H9 (cell line): ENCODE measurements around the gene CX3CR1. TPM values are rescaled to one million over a fixed set of nuclear protein-coding genes. Genes with fewer than 3 reads are reported as not detected.

Experiments used
- DNase-seq: peaks from one replicate; pipeline ENCODE4 v3.0.0-alpha.2; 2017
- H2AFZ ChIP-seq: one replicate; pipeline ENCODE4 v1.6.1; 2013; ENCODE audit warnings: mild to moderate bottlenecking, low read length, control low read depth, moderate library complexity
- H2AK5ac ChIP-seq: 2 replicates; pipeline ENCODE4 v1.6.1; 2013; ENCODE audit warnings: low read length, control low read depth, mixed read lengths; ENCODE audit not compliant: insufficient read length
- H2BK120ac ChIP-seq: one replicate; pipeline ENCODE4 v1.6.1; 2013; ENCODE audit warnings: low read depth, mild to moderate bottlenecking, low read length, control low read depth, inconsistent platforms; ENCODE audit not compliant: poor library complexity, severe bottlenecking
- H2BK12ac ChIP-seq: 2 replicates; pipeline ENCODE4 v1.6.1; 2013; ENCODE audit warnings: low read length, control low read depth, mixed read lengths, low read depth; ENCODE audit not compliant: insufficient read length
- H2BK15ac ChIP-seq: 2 replicates; pipeline ENCODE4 v1.6.1; 2013; ENCODE audit warnings: low read depth, low read length, control low read depth
- H2BK20ac ChIP-seq: one replicate; pipeline ENCODE4 v1.6.1; 2013; ENCODE audit warnings: low read depth, mild to moderate bottlenecking, low read length, control low read depth, inconsistent platforms; ENCODE audit not compliant: poor library complexity, severe bottlenecking
- H2BK5ac ChIP-seq: 2 replicates; pipeline ENCODE4 v1.6.1; 2013; ENCODE audit warnings: low read length, control low read depth, mixed read lengths; ENCODE audit not compliant: insufficient read length
- H3K14ac ChIP-seq: 2 replicates; pipeline ENCODE4 v1.6.1; 2013; ENCODE audit warnings: low read length, control low read depth; ENCODE audit not compliant: insufficient read depth
- H3K18ac ChIP-seq: 2 replicates; pipeline ENCODE4 v1.6.1; 2013; ENCODE audit warnings: low read depth, mild to moderate bottlenecking, mixed read lengths, low read length, control low read depth; ENCODE audit not compliant: insufficient read length
- H3K23ac ChIP-seq: 2 replicates; pipeline ENCODE4 v1.6.1; 2013; ENCODE audit warnings: low read length, control low read depth, mixed read lengths, low read depth; ENCODE audit not compliant: insufficient read length
- H3K23me2 ChIP-seq: 2 replicates; pipeline ENCODE4 v1.6.1; 2013; ENCODE audit warnings: low read depth, mild to moderate bottlenecking, mixed read lengths, low read length, control low read depth; ENCODE audit not compliant: insufficient read length, poor library complexity, severe bottlenecking
- H3K27ac ChIP-seq: 2 replicates; pipeline ENCODE4 v1.5.1; 2013; ENCODE audit warnings: low read length, control low read depth, mixed read lengths, low read depth; ENCODE audit not compliant: insufficient read length
- H3K27me3 ChIP-seq: 2 replicates; pipeline ENCODE4 v1.6.1; 2013; ENCODE audit warnings: low read length, control low read depth, inconsistent platforms; ENCODE audit not compliant: insufficient read depth
- H3K4ac ChIP-seq: 2 replicates; pipeline ENCODE4 v1.6.1; 2013; ENCODE audit warnings: low read depth, mild to moderate bottlenecking, control low read depth, inconsistent platforms, low read length, moderate library complexity
- H3K4me1 ChIP-seq: 2 replicates; pipeline ENCODE4 v1.6.1; 2013; ENCODE audit warnings: low read length, control low read depth, inconsistent platforms; ENCODE audit not compliant: insufficient read depth
- H3K4me2 ChIP-seq: 2 replicates; pipeline ENCODE4 v1.6.1; 2013; ENCODE audit warnings: low read length, control low read depth, mixed read lengths; ENCODE audit not compliant: insufficient read length, insufficient read depth
- H3K56ac ChIP-seq: 2 replicates; pipeline ENCODE4 v1.6.1; 2013; ENCODE audit warnings: low read depth, mild to moderate bottlenecking, mixed read lengths, low read length, control low read depth; ENCODE audit not compliant: insufficient read length
- H3K79me1 ChIP-seq: 2 replicates; pipeline ENCODE4 v1.6.1; 2013; ENCODE audit warnings: low read depth, mild to moderate bottlenecking, moderate library complexity, low read length, control low read depth, inconsistent platforms; ENCODE audit not compliant: insufficient read depth, poor library complexity, severe bottlenecking
- H3K79me2 ChIP-seq: 2 replicates; pipeline ENCODE4 v1.6.1; 2013; ENCODE audit warnings: low read length, control low read depth, inconsistent platforms; ENCODE audit not compliant: insufficient read depth
- H3K9ac ChIP-seq: 2 replicates; pipeline ENCODE4 v1.6.1; 2013; ENCODE audit warnings: low read length, control low read depth, mixed read lengths; ENCODE audit not compliant: insufficient read length; ENCODE audit errors: extremely low read depth
- H3K9me3 ChIP-seq: one replicate; pipeline ENCODE4 v1.6.1; 2013; ENCODE audit warnings: low read depth, low read length, inconsistent platforms; ENCODE audit not compliant: control insufficient read depth
- H3T11ph ChIP-seq: one replicate; pipeline ENCODE4 v1.6.1; 2013; ENCODE audit warnings: mild to moderate bottlenecking, low read length, control low read depth, inconsistent platforms
- H4K20me1 ChIP-seq: one replicate; pipeline ENCODE4 v1.6.1; 2013; ENCODE audit not compliant: control insufficient read depth, insufficient read length, insufficient read depth
- H4K5ac ChIP-seq: 2 replicates; pipeline ENCODE4 v1.6.1; 2013; ENCODE audit warnings: low read depth, mild to moderate bottlenecking, mixed read lengths, low read length, control low read depth; ENCODE audit not compliant: insufficient read length
- H4K8ac ChIP-seq: replicated peaks from 2 replicates; pipeline ENCODE4 v1.6.1; 2013; ENCODE audit warnings: low read length, control low read depth, mixed read lengths, low read depth; ENCODE audit not compliant: insufficient read length
- H4K91ac ChIP-seq: 2 replicates; pipeline ENCODE4 v1.6.1; 2013; ENCODE audit warnings: low read depth, mild to moderate bottlenecking, moderate library complexity, mixed read lengths, low read length, control low read depth; ENCODE audit not compliant: insufficient read length
- H3K27ac Mint-ChIP-seq, 3 experiments: 2 replicates in 2 of 3; 3 replicates in 1 of 3; pipeline ENCODE4 v1.8.0; 2020 to 2021; ENCODE audit warnings: mixed read lengths in 3 of 3, mild to moderate bottlenecking in 1 of 3, moderate library complexity in 1 of 3
- H3K27me3 Mint-ChIP-seq: 2 replicates; pipeline ENCODE4 v1.8.0; 2021; ENCODE audit warnings: low read depth, mild to moderate bottlenecking, moderate library complexity, mixed read lengths
- H3K36me3 Mint-ChIP-seq, 3 experiments: 2 replicates in 2 of 3; 3 replicates in 1 of 3; pipeline ENCODE4 v1.8.0; 2020 to 2021; ENCODE audit warnings: low read depth in 3 of 3, mixed read lengths in 3 of 3; ENCODE audit not compliant: insufficient read depth in 1 of 3
- H3K4me1 Mint-ChIP-seq, 2 experiments: 2 replicates each; pipeline ENCODE4 v1.8.0; 2020; ENCODE audit warnings: mixed read lengths in 2 of 2
- H3K4me3 Mint-ChIP-seq, 2 experiments: 2 replicates in 1 of 2; 3 replicates in 1 of 2; pipeline ENCODE4 v1.8.0; 2020 to 2021; ENCODE audit warnings: mild to moderate bottlenecking in 2 of 2, mixed read lengths in 2 of 2, moderate library complexity in 1 of 2
- H3K9me3 Mint-ChIP-seq, 2 experiments: 2 replicates in 1 of 2; 3 replicates in 1 of 2; pipeline ENCODE4 v1.8.0; 2020; ENCODE audit warnings: mild to moderate bottlenecking in 2 of 2, mixed read lengths in 2 of 2, moderate library complexity in 1 of 2
- CTCF ChIP-seq: fragments of 200-600 bp; sonication (generic); conservative IDR thresholded peaks from 3 replicates; pipeline ENCODE4 v1.8.0; 2021; ENCODE audit warnings: antibody characterized with exemption, mild to moderate bottlenecking
- WGBS: extraction: QIAGEN DNeasy Blood & Tissue Kit; methylation state at CpG from one replicate; pipeline ENCODE4 v1.1.7; 2013; ENCODE audit warnings: missing lambda C conversion rate, low lambda C conversion rate, mixed read lengths; ENCODE audit not compliant: insufficient read length; ENCODE audit errors: extremely low coverage; 5-methylcytosine and 5-hydroxymethylcytosine counted together
- total RNA-seq: library from RNA; stranded (reverse); gene quantifications from 2 replicates; pipeline ENCODE4 v1.2.1, GENCODE V29; 2021

The CX3CR1 gene
- total RNA-seq, 1 experiment from 2014 or later: not detected

- H3K79me2 ChIP-seq: no peaks in the 10 kb centered on the region
- no peak overlapping the region for H2BK20ac ChIP-seq
- no peak overlapping the region for H3K14ac ChIP-seq
- H2BK15ac ChIP-seq: no peak overlapping the region
- H2BK120ac ChIP-seq: no peak overlapping the region
- H3K4me3 Mint-ChIP-seq: no peak overlapping the region
- peaks cover 24 to 26% of the 10 kb centered on the region in 2 experiments for H3K4me1 Mint-ChIP-seq
- no peak overlapping the region for H2BK12ac ChIP-seq
- H3K56ac ChIP-seq: no peak overlapping the region
- H4K20me1 ChIP-seq: no peaks in the 10 kb centered on the region
- H3K9me3 ChIP-seq: no peaks in the 10 kb centered on the region
- H3K18ac ChIP-seq: no peak overlapping the region
- H3K4me2 ChIP-seq: no peak overlapping the region
- H3K23me2 ChIP-seq: no peaks in the 10 kb centered on the region
- H3K36me3 Mint-ChIP-seq: peaks cover 0 to 10% (median 0%) of the 10 kb centered on the region in 3 experiments; a peak in 2 of 7 replicates
- H4K8ac ChIP-seq: no peak overlapping the region
- H4K91ac ChIP-seq: no peak overlapping the region
- no peak for TF ChIP-seq CTCF
- H3K4me1 ChIP-seq: no peaks in the 10 kb centered on the region; the same call in 1 of the 2 replicates
- H3K9me3 Mint-ChIP-seq: peaks cover 3 to 4% of the 10 kb centered on the region in 2 experiments; a peak in 3 of 5 replicates
- H3K27ac Mint-ChIP-seq: no peak overlapping the region
- H3K79me1 ChIP-seq: no peaks in the 10 kb centered on the region
- no peak overlapping the region for H3K9ac ChIP-seq
- no peak overlapping the region for H3K23ac ChIP-seq
- no peak for DNase-seq
- H3T11ph ChIP-seq: no peak overlapping the region
- H2BK5ac ChIP-seq: no peak overlapping the region
- peaks cover 2% of the 10 kb centered on the region for H3K27me3 Mint-ChIP-seq
- no peak overlapping the region for H3K27ac ChIP-seq
- no peak overlapping the region for H3K4ac ChIP-seq
- no peaks in the 10 kb centered on the region for H3K27me3 ChIP-seq
- H2AFZ ChIP-seq: no peak overlapping the region
- H4K5ac ChIP-seq: no peak overlapping the region
- no CpG with 5 or more reads among the region's 4 CpGs for WGBS
- no peak overlapping the region for H2AK5ac ChIP-seq
These were observed 48.0 kb upstream of the CX3CR1 start for GRCh38 chr3:39327746-39328349.
